HEK293 (cell line): ENCODE measurements around the gene CHST2.

Experiments used
- CTCF ChIA-PET: fragments of 350-600 bp; formaldehyde crosslinking; extraction: SDS; loops from one replicate; lab custom pipeline; 2021; ENCODE audit warnings: antibody characterized with exemption; lab: Yijun Ruan, JAX
- POLR2A ChIA-PET: fragments of 300-600 bp; formaldehyde crosslinking; extraction: SDS; loops from one replicate; lab custom pipeline; 2020; ENCODE audit warnings: antibody characterized with exemption, inconsistent platforms; lab: Yijun Ruan, JAX
- H3K27ac ChIP-seq: fragments of 200-500 bp; sonication (Bioruptor generic); 2 replicates; pipeline ENCODE4 v1.5.1; 2014; ENCODE audit warnings: low read depth, low read length, control low read depth, inconsistent platforms; ENCODE audit errors: extremely low read depth
- H3K36me3 ChIP-seq, 2 experiments: fragments of 200-500 bp in 1 of 2; sonication (Bioruptor generic) in 1 of 2; 1 replicate in 1 of 2; 2 replicates in 1 of 2; pipeline ENCODE4 v1.5.1; 2014 to 2017; ENCODE audit warnings: inconsistent platforms in 2 of 2, low read length in 2 of 2; ENCODE audit not compliant: control insufficient read depth in 2 of 2, insufficient read depth in 1 of 2
- H3K4me1 ChIP-seq: fragments of 200-500 bp; sonication (Bioruptor generic); 2 replicates; pipeline ENCODE4 v1.5.1; 2014; ENCODE audit warnings: mild to moderate bottlenecking, low read length, inconsistent platforms; ENCODE audit not compliant: control insufficient read depth, insufficient read depth
- H3K4me3 ChIP-seq: 2 replicates; pipeline ENCODE4 v1.5.1; 2011; ENCODE audit warnings: low read depth, mild to moderate bottlenecking, control low read depth, low read length, moderate library complexity
- H3K9me3 ChIP-seq: fragments of 200-500 bp; sonication (Bioruptor generic); 2 replicates; pipeline ENCODE4 v1.5.1; 2014; ENCODE audit warnings: low read depth, low read length, inconsistent platforms; ENCODE audit not compliant: control insufficient read depth, insufficient read depth
- GLIS1 ChIP-seq: fragments of 450-650 bp; formaldehyde crosslinking; IDR thresholded peaks from 2 replicates; pipeline ENCODE4 v1.5.1; 2016; ENCODE audit warnings: missing biosample characterization, missing genetic modification characterization
- HOXD13 ChIP-seq: sonication (generic); formaldehyde crosslinking; IDR thresholded peaks from 2 replicates; pipeline ENCODE4 v1.8.0; 2022; ENCODE audit warnings: missing genetic modification reagents, borderline replicate concordance
- IKZF3 ChIP-seq: fragments of 450-650 bp; IDR thresholded peaks from 2 replicates; pipeline ENCODE4 v1.5.0; 2018; ENCODE audit warnings: missing biosample characterization, mild to moderate bottlenecking, missing genetic modification characterization, moderate library complexity
- REPIN1 ChIP-seq: fragments of 450-650 bp; formaldehyde crosslinking; IDR thresholded peaks from 2 replicates; pipeline ENCODE4 v1.5.1; 2017; ENCODE audit warnings: missing biosample characterization, missing genetic modification characterization, low read depth
- SCRT2 ChIP-seq: fragments of 450-650 bp; formaldehyde crosslinking; IDR thresholded peaks from 2 replicates; pipeline ENCODE4 v1.5.1; 2016; ENCODE audit warnings: missing biosample characterization, missing genetic modification characterization
- ZBTB7A ChIP-seq: fragments of 450-650 bp; formaldehyde crosslinking; IDR thresholded peaks from 2 replicates; pipeline ENCODE4 v1.5.1; 2016; ENCODE audit warnings: low read depth, missing biosample characterization, missing genetic modification characterization
- ZEB2 ChIP-seq: fragments of 450-650 bp; formaldehyde crosslinking; IDR thresholded peaks from 2 replicates; pipeline ENCODE4 v1.5.1; 2016; ENCODE audit warnings: missing biosample characterization, missing genetic modification characterization
- ZNF292 ChIP-seq: fragments of 450-650 bp; formaldehyde crosslinking; IDR thresholded peaks from 2 replicates; pipeline ENCODE4 v1.5.1; 2016; ENCODE audit warnings: low read depth, missing biosample characterization, missing genetic modification characterization, borderline replicate concordance
- ZNF302 ChIP-seq: fragments of 450-650 bp; formaldehyde crosslinking; IDR thresholded peaks from 2 replicates; pipeline ENCODE4 v1.5.1; 2016; ENCODE audit warnings: missing biosample characterization, missing genetic modification characterization, low read depth
- ZNF521 ChIP-seq: fragments of 450-650 bp; formaldehyde crosslinking; IDR thresholded peaks from 2 replicates; pipeline ENCODE4 v1.5.1; 2017; ENCODE audit warnings: missing biosample characterization, mild to moderate bottlenecking, missing genetic modification characterization
- ZNF544 ChIP-seq: fragments of 450-650 bp; formaldehyde crosslinking; IDR thresholded peaks from 2 replicates; pipeline ENCODE4 v1.5.0; 2017; ENCODE audit warnings: missing biosample characterization, missing genetic modification characterization
- ZNF600 ChIP-seq: fragments of 450-650 bp; formaldehyde crosslinking; IDR thresholded peaks from 2 replicates; pipeline ENCODE4 v1.5.1; 2016; ENCODE audit warnings: missing biosample characterization, missing genetic modification characterization
- TF ChIP-seq, protein P1 (sequence below): fragments of 450-650 bp; IDR thresholded peaks from 2 replicates; pipeline ENCODE4 v1.5.1; 2018; ENCODE audit warnings: missing biosample characterization, missing genetic modification characterization
- TF ChIP-seq, protein P2 (sequence below): fragments of 450-650 bp; formaldehyde crosslinking; IDR thresholded peaks from 2 replicates; pipeline ENCODE4 v1.5.1; 2016; ENCODE audit warnings: missing biosample characterization, missing genetic modification characterization, low read depth

The CHST2 gene

DNA sequence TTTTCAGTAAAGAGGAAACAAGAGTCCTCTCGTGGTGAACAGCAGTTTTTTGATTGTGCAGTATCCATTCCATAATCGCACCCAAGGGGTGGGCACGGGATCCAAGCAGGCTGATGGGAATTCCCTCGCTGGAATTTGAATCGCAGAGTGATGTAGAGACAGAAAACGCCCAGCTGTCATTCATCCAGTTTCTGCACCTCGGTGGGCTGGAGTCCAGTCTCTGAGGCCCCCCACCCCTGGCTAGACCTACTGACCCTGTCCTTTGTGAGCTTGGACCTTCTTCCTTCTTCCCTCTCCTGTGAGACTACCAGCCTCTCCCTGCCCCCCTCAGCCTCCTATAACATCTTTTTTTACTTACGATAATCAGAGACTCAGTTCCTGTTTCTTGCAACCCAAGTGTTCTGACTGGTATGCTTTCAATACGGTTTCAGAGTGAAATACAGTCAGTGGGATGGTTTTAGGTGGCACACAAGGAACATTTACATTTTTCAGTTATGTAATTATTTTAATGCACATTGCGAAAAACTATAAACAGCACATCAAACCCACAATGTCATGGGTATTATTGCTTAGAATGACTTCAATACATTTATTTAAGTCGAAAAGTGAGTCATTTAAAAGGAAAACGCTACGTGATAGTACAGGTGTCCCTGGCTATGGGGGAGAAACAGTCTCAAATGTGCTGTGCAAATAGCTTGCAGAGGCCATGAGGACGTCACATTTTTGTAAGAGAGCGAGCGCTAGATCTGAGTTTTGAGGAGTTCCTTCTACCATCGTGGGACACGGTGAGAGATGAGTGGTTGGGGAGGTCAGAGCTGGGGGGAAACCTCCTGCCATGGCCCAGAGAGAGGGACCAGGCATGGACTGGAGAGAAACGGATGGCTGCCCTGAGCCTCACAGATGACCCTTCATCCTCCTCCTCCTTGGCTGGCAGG, 37.5 kb upstream of the CHST2 start (continued):
- TF ChIP-seq ZNF544, result no peak
- TF ChIP-seq IKZF3 (tag by site-specific recombination), result no peak

DNA sequence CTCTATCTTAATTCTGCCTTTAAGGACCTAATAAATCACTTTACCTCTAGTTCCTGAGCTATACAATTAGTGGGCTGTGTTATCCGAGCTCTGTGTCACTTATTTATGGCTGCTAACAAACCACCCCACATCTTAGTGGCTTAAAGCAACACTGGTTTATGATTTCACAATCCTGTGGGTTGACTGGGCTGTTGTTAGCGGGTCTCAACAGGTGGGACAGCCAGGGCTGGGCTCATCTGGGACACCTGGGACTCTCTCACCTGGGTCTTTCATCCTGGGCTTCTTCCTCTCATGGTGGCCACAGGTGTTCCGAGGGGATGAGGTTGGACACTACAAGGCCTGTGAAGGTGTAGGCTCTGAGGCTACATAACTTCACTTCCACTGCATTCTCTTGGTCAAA, 35.8 kb upstream of the CHST2 start:
- no peaks in the 10 kb centered on the region for H3K36me3 ChIP-seq
- CTCF ChIA-PET, result no interaction called here

DNA sequence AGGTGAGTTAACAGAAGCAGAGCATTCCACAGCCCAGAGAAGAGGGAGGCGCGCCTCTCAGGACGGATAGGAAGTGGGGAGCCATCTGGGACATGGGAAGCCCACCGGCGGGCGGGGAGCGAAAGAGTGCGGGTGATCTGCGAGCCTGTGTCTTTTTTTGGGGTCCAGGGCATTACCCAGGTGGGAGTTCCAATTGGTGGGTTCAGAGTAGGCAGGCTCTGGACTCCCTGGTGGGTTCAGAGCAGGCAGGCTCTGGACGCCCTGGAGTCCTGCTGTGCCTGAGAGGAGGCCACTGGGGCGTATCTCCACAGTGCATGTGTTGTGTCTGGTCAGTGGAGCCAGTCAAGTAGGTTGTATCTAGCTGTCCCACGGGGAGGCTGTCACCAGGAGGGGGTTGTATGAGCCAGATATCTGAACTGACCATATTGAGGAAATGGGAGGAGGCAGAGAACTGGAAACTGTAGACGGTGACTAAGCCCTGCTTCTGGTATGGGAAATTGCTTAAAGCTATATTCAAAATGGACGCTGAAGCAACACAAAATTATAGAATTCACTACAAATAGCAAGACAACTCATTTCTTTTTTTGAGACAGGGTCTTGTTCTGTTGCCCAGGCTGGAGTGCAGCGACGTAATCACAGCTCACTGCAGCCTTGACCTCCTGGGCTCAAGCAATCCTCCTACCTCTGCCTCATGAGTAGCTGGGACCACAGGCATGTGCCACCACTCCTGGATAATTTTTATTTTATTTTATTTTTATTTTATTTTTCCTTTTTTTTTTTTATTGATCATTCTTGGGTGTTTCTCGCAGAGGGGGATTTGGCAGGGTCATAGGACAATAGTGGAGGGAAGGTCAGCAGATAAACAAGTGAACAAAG, 34.5 kb upstream of the CHST2 start:
- ChIA-PET POLR2A (no interaction called here), CTCF (no interaction called here)
- TF ChIP-seq GLIS1 (tag by site-specific recombination), result no peak
- TF ChIP-seq HOXD13 (CRISPR knock-in tag), result no peak
- TF ChIP-seq REPIN1 (tag by site-specific recombination), result no peak
- TF ChIP-seq, protein P1, sequence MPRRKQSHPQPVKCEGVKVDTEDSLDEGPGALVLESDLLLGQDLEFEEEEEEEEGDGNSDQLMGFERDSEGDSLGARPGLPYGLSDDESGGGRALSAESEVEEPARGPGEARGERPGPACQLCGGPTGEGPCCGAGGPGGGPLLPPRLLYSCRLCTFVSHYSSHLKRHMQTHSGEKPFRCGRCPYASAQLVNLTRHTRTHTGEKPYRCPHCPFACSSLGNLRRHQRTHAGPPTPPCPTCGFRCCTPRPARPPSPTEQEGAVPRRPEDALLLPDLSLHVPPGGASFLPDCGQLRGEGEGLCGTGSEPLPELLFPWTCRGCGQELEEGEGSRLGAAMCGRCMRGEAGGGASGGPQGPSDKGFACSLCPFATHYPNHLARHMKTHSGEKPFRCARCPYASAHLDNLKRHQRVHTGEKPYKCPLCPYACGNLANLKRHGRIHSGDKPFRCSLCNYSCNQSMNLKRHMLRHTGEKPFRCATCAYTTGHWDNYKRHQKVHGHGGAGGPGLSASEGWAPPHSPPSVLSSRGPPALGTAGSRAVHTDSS (tag by site-specific recombination), result no peak
- no peak for TF ChIP-seq ZNF292
- no peaks in the 10 kb centered on the region for H3K4me1 ChIP-seq
- H3K4me3 ChIP-seq, result no peak overlapping the region
- no peak overlapping the region for H3K27ac ChIP-seq
- no peaks in the 10 kb centered on the region for H3K36me3 ChIP-seq
- H3K9me3 ChIP-seq, result no peaks in the 10 kb centered on the region

More for the DNA sequence above, 35.8 kb upstream of the CHST2 start:
- Histone ChIP-seq H3K4me3 (no peak overlapping the region), H3K9me3 (no peaks in the 10 kb centered on the region), H3K4me1 (no peaks in the 10 kb centered on the region), H3K27ac (no peak overlapping the region)
- TF ChIP-seq SCRT2 (tag by site-specific recombination), result peak; percentile 53
- no peak for TF ChIP-seq ZBTB7A
- no peak for TF ChIP-seq ZNF521 (tag by site-specific recombination)
- no peak for TF ChIP-seq IKZF3 (tag by site-specific recombination)
- no peak for TF ChIP-seq ZNF302 (tag by site-specific recombination)
- POLR2A ChIA-PET, result no interaction called here

DNA sequence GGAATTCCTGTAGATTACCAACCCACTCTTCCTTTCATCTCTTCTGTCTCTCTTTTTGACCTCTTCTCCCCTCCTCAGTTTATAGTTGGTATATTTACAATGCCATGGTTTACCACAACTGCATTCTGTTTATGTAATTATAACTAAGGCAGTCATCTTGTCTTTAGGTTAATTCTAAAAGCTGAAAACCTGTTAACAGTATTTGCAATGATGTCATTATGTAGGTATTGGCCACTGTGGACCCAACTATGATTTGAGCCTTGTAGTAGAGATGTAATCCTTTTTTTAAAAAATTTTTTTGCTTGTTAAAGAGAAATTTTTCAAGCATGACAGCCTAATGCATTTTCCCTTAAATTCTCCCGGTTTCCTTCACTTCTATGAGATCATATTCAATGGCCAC, 30.7 kb upstream of the CHST2 start:
- TF ChIP-seq ZEB2 (tag by site-specific recombination), result no peak
- TF ChIP-seq ZNF600 (tag by site-specific recombination), result no peak
- TF ChIP-seq, protein P2, sequence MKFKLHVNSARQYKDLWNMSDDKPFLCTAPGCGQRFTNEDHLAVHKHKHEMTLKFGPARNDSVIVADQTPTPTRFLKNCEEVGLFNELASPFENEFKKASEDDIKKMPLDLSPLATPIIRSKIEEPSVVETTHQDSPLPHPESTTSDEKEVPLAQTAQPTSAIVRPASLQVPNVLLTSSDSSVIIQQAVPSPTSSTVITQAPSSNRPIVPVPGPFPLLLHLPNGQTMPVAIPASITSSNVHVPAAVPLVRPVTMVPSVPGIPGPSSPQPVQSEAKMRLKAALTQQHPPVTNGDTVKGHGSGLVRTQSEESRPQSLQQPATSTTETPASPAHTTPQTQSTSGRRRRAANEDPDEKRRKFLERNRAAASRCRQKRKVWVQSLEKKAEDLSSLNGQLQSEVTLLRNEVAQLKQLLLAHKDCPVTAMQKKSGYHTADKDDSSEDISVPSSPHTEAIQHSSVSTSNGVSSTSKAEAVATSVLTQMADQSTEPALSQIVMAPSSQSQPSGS (tag by site-specific recombination), result peak; percentile 80
- CTCF ChIA-PET, result no interaction called here
- Histone ChIP-seq H3K4me3 (no peak overlapping the region), H3K9me3 (no peaks in the 10 kb centered on the region), H3K4me1 (no peaks in the 10 kb centered on the region), H3K36me3 (no peaks in the 10 kb centered on the region), H3K27ac (no peak overlapping the region)
- POLR2A ChIA-PET, result no interaction called here
